Brain microvascular endothelial cell (primary cell): Measurements from ENCODE around the gene C4A.
"Not testable (repeated sequence)": the region's sequence is repeated elsewhere in the genome, so short reads cannot be mapped to it uniquely, and the experiment has no call there.

Experiments
- DNase-seq: peaks from one replicate; pipeline ENCODE4 v3.0.0-alpha.2; 2020
- H3K27ac ChIP-seq: fragments of 250-450 bp; sonication (Bioruptor Pico); 2 replicates; pipeline ENCODE4 v1.5.1; 2020; ENCODE audit warnings: mild to moderate bottlenecking, moderate library complexity
- H3K27me3 ChIP-seq: fragments of 250-450 bp; sonication (Bioruptor Pico); replicated peaks from 2 replicates; pipeline ENCODE4 v1.5.1; 2020; ENCODE audit warnings: mild to moderate bottlenecking
- H3K36me3 ChIP-seq: fragments of 250-450 bp; sonication (Bioruptor Pico); replicated peaks from 2 replicates; pipeline ENCODE4 v1.5.1; 2020; ENCODE audit warnings: mild to moderate bottlenecking
- H3K4me3 ChIP-seq: 2 replicates; pipeline ENCODE4 v1.5.1; 2011; ENCODE audit warnings: low read depth, mild to moderate bottlenecking, control low read depth, low read length, moderate library complexity
- in situ Hi-C: cut with HindIII; loops from 2 replicates; pipeline ENCODE4 v1.10.0; 2017; ENCODE audit warnings: low sequenced_read_pairs, low pct_ligation_motif_present

Gene C4A

GRCh38 chr6:32022100-32022499, 40.2 kb downstream of the C4A start:
- H3K36me3 ChIP-seq, H3K27ac ChIP-seq, DNase-seq, in situ Hi-C loops, H3K4me3 ChIP-seq, H3K27me3 ChIP-seq: not testable (repeated sequence)

- H3K27ac ChIP-seq, H3K27me3 ChIP-seq, DNase-seq, in situ Hi-C loops, H3K4me3 ChIP-seq, H3K36me3 ChIP-seq: not testable (repeated sequence)
Measured at GRCh38 chr6:32028631-32029030, 46.8 kb downstream of the C4A start.

- DNase-seq, result not testable (repeated sequence)
Measured at GRCh38 chr6:32029553-32029952, 47.7 kb downstream of the C4A start.

GRCh38 chr6:32035283-32036013, 53.6 kb downstream of the C4A start:
- H3K36me3 ChIP-seq, in situ Hi-C loops, H3K4me3 ChIP-seq, H3K27me3 ChIP-seq, H3K27ac ChIP-seq, DNase-seq: not testable (repeated sequence)

More at GRCh38 chr6:32029553-32029952, 47.7 kb downstream of the C4A start:
- H3K4me3 ChIP-seq, H3K36me3 ChIP-seq, H3K27me3 ChIP-seq, H3K27ac ChIP-seq, in situ Hi-C loops: not testable (repeated sequence)

- in situ Hi-C loops, H3K4me3 ChIP-seq, H3K27ac ChIP-seq, H3K36me3 ChIP-seq, H3K27me3 ChIP-seq, DNase-seq: not testable (repeated sequence)
Measured at GRCh38 chr6:32037136-32037535, 55.3 kb downstream of the C4A start.

- H3K36me3 ChIP-seq, in situ Hi-C loops, DNase-seq, H3K27me3 ChIP-seq, H3K4me3 ChIP-seq, H3K27ac ChIP-seq: not testable (repeated sequence)
Measured at GRCh38 chr6:32037598-32038524, 56.0 kb downstream of the C4A start, which contains the start of gene CYP21A2. Gene CYP21A2, plus strand, starts transcription at chr6:32038415. Its CDS starts 8 bp downstream, at chr6:32038423.

- in situ Hi-C loops, H3K27me3 ChIP-seq, H3K4me3 ChIP-seq, DNase-seq, H3K36me3 ChIP-seq, H3K27ac ChIP-seq: not testable (repeated sequence)
Measured at GRCh38 chr6:32038878-32039277, 57.0 kb downstream of the C4A start.

GRCh38 chr6:32039321-32040274, 57.7 kb downstream of the C4A start:
- H3K36me3 ChIP-seq, H3K27me3 ChIP-seq, in situ Hi-C loops, DNase-seq, H3K4me3 ChIP-seq, H3K27ac ChIP-seq: not testable (repeated sequence)

- in situ Hi-C loops, result not testable (repeated sequence)
Measured at GRCh38 chr6:32040299-32041049, 58.6 kb downstream of the C4A start.

GRCh38 chr6:32041050-32041321, 59.1 kb downstream of the C4A start:
- in situ Hi-C loops, H3K36me3 ChIP-seq, H3K27me3 ChIP-seq, H3K4me3 ChIP-seq, DNase-seq, H3K27ac ChIP-seq: not testable (repeated sequence)

More at GRCh38 chr6:32040299-32041049, 58.6 kb downstream of the C4A start:
- H3K27me3 ChIP-seq, H3K27ac ChIP-seq, H3K36me3 ChIP-seq, H3K4me3 ChIP-seq, DNase-seq: not testable (repeated sequence)

GRCh38 chr6:32041385-32041784, 59.5 kb downstream of the C4A start:
- in situ Hi-C loops, H3K27me3 ChIP-seq, H3K4me3 ChIP-seq, H3K27ac ChIP-seq, H3K36me3 ChIP-seq, DNase-seq: not testable (repeated sequence)

- DNase-seq, H3K4me3 ChIP-seq, H3K27me3 ChIP-seq, H3K27ac ChIP-seq, H3K36me3 ChIP-seq, in situ Hi-C loops: not testable (repeated sequence)
Measured at GRCh38 chr6:32042276-32042675, 60.4 kb downstream of the C4A start.

- DNase-seq, in situ Hi-C loops: not testable (repeated sequence)
Measured at GRCh38 chr6:32043589-32044380, 61.9 kb downstream of the C4A start.

More at GRCh38 chr6:32043589-32044380, 61.9 kb downstream of the C4A start:
- not testable (repeated sequence) for H3K36me3 ChIP-seq, H3K4me3 ChIP-seq, H3K27me3 ChIP-seq, H3K27ac ChIP-seq
